Lower leg skin (tissue), 4 donors: ENCODE data around the gene CEP135. TPM values are rescaled to one million over a fixed set of nuclear protein-coding genes. Genes with fewer than 3 reads are reported as not detected.
"Not testable (repeated sequence)": the region's sequence is repeated elsewhere in the genome, so short reads cannot be mapped to it uniquely, and the experiment has no call there.

Source experiments
- DNase-seq, 2 donors: peaks; one replicate each; pipeline ENCODE4 v3.0.0-alpha.2; 2019; ENCODE audit warnings: low spot score in 2 of 2
- H3K4me3 ChIP-seq: fragments of 200-600 bp; sonication (generic); 2 replicates; pipeline ENCODE4 v1.5.1; 2017; ENCODE audit warnings: mild to moderate bottlenecking, low read depth; ENCODE audit not compliant: poor library complexity, severe bottlenecking
- POLR2A ChIP-seq, 2 donors: fragments of 450-650 bp; IDR thresholded peaks; one replicate each; pipeline ENCODE4 v1.6.1; 2016 to 2017; ENCODE audit warnings: antibody characterized with exemption in 2 of 2, mild to moderate bottlenecking in 1 of 2, moderate library complexity in 1 of 2
- WGBS, 2 donors: methylation state at CpG; one replicate each; pipeline ENCODE4 v1.1.5; 2018; 5-methylcytosine and 5-hydroxymethylcytosine counted together
- intact Hi-C: fragments of 100-400 bp; cut with DNase I; formaldehyde crosslinking; loops from one replicate; pipeline ENCODE4 v1.15.0; 2023; ENCODE audit warnings: low total_unique reads
- total RNA-seq, 4 donors: library from RNA; depleted of rRNA; stranded (reverse); fragments of >200 nt; gene quantifications; one replicate each; pipeline ENCODE4 v1.1.0, GENCODE V29; 2016
- TF ChIP-seq, protein P1 (sequence below), 3 donors: fragments of 450-650 bp; IDR thresholded peaks; one replicate each; pipeline ENCODE4 v1.5.1; 2016; ENCODE audit warnings: antibody characterized with exemption in 3 of 3, mild to moderate bottlenecking in 3 of 3, moderate library complexity in 2 of 3

The CEP135 gene
- total RNA-seq, 4 donors from 2014 or later: 3.5 to 5.3 (median 3.7) TPM

DNA sequence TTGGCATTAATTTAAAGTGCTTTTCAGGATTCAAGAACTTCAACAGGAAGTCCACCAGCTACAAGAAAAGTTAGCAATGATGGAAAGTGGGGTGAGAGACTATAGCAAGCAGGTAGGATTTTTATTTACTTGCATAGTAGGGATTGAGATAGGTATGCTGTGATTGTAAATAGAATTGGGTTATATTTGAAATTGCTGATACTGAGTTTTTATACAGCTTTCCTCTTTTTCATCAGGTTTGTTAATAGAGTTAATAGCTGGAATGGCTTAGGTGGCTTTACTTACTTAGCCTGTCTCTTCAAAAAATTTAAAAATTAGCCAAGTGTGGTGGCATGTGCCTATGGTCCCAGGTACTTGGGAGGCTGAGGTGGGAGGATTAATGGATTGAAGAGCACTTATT, 10.9 kb downstream of the CEP135 start:
- DNase-seq: no peak
- TF ChIP-seq POLR2A (IDR thresholded peaks at IDR 0.05): no peak
- TF ChIP-seq, protein P1, sequence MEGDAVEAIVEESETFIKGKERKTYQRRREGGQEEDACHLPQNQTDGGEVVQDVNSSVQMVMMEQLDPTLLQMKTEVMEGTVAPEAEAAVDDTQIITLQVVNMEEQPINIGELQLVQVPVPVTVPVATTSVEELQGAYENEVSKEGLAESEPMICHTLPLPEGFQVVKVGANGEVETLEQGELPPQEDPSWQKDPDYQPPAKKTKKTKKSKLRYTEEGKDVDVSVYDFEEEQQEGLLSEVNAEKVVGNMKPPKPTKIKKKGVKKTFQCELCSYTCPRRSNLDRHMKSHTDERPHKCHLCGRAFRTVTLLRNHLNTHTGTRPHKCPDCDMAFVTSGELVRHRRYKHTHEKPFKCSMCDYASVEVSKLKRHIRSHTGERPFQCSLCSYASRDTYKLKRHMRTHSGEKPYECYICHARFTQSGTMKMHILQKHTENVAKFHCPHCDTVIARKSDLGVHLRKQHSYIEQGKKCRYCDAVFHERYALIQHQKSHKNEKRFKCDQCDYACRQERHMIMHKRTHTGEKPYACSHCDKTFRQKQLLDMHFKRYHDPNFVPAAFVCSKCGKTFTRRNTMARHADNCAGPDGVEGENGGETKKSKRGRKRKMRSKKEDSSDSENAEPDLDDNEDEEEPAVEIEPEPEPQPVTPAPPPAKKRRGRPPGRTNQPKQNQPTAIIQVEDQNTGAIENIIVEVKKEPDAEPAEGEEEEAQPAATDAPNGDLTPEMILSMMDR (IDR thresholded peaks at IDR 0.05): no peak
- intact Hi-C loops: no loop called here

DNA sequence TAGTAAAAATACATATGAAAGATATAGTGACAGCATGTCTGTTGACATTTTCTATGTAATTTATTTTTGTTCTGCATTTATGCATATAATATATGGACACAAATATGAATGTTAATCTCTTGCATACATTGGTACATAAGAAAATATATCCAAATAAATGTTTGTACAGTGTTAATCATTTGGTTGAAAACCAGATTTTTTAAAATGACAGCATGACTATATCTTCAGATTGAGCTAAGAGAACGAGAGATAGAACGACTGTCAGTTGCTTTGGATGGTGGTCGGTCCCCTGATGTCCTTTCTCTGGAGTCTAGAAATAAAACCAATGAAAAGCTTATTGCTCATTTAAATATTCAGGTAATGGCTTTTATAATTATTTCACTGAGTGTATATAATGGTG, 15.3 kb downstream of the CEP135 start:
- WGBS, 2 donors: 97% methylated on average over 3 of the region's 3 CpGs
- no peak for TF ChIP-seq POLR2A (IDR thresholded peaks at IDR 0.05)
- TF ChIP-seq, protein P1 (IDR thresholded peaks at IDR 0.05): no peak
- intact Hi-C loops: no loop called here

More for the DNA sequence above, 10.9 kb downstream of the CEP135 start:
- H3K4me3 ChIP-seq: no peak overlapping the region

DNA sequence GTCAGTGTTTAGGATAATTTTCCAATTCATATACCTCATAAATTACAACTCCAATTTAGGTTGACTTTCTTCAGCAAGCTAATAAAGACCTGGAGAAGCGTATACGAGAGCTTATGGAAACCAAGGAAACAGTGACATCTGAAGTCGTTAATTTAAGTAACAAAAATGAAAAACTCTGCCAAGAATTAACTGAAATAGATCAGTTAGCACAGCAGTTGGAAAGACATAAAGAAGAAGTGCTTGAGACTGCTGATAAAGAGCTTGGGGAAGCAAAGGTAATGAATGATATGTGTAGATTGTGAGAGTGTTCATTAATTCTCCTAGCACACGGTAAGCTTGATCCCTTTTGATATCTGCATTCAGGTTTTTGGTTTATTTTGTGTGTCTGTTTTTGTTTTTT, 16.8 kb downstream of the CEP135 start:
- WGBS, 2 donors: 79 to 80% methylated on average over 4 of the region's 4 CpGs
- intact Hi-C loops: no loop called here
- TF ChIP-seq POLR2A (IDR thresholded peaks at IDR 0.05): no peak
- H3K4me3 ChIP-seq: no peak overlapping the region
- DNase-seq: no peak

More for the DNA sequence above, 15.3 kb downstream of the CEP135 start:
- DNase-seq: no peak
- H3K4me3 ChIP-seq: no peak overlapping the region

DNA sequence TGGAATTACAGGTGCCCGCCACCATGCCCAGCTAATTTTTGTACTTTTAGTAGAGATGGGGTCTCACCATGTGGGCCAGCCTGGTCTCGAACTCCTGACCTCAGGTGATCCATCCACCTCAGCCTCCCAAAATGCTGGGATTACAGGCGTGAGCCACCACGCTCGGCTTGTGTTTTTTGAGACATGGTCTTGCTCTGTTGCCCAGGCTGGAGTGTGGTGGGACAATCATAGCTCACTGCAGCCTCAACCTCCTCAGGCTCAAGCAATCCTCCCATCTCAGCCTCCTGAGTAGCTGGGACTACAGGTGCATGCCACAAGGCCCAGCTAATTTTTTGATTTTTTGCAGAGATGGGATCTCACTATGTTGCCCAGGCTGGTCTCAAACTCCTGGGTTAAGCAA, 17.6 kb downstream of the CEP135 start:
- H3K4me3 ChIP-seq, DNase-seq, intact Hi-C loops: not testable (repeated sequence)
- 96 to 99% methylated on average over 5 of the region's 5 CpGs for WGBS, 2 donors

- 93 to 97% methylated on average over 1 of the region's 1 CpG for WGBS, 2 donors
- TF ChIP-seq, protein P1 (IDR thresholded peaks at IDR 0.05): no peak
- no peak for TF ChIP-seq POLR2A (IDR thresholded peaks at IDR 0.05)
- intact Hi-C loops: no loop called here
- no peak for DNase-seq
- H3K4me3 ChIP-seq: no peak overlapping the region
Measured at GRCh38 chr4:55967376-55967775, 18.6 kb downstream of the CEP135 start.

GRCh38 chr4:55973650-55974049, 24.9 kb downstream of the CEP135 start:
- no peak for DNase-seq
- H3K4me3 ChIP-seq: no peak overlapping the region
- no peak for TF ChIP-seq POLR2A (IDR thresholded peaks at IDR 0.05)
- TF ChIP-seq, protein P1 (IDR thresholded peaks at IDR 0.05): no peak
- intact Hi-C loops: no loop called here
- WGBS, 2 donors: 97 to 98% methylated on average over 2 of the region's 2 CpGs

GRCh38 chr4:55977811-55978210, 29.1 kb downstream of the CEP135 start:
- H3K4me3 ChIP-seq: no peak overlapping the region
- TF ChIP-seq POLR2A (IDR thresholded peaks at IDR 0.05): no peak
- intact Hi-C loops: no loop called here
- no peak for DNase-seq
- WGBS, 2 donors: 97 to 98% methylated on average over 4 of the region's 4 CpGs
